Measurements from ENCODE around the gene FHIT. TPM values are rescaled to one million over a fixed set of nuclear protein-coding genes. Genes with fewer than 3 reads are reported as not detected.

The FHIT gene
- total RNA-seq, 1 donor from 2014 or later: 11.7 TPM

GRCh38 chr3:59714066-59714465 lies 1537.2 kb downstream of the FHIT start:
- Mint-ChIP-seq H3K27ac (no peak overlapping the region), H3K4me1 (ENCODE audit: unreplicated experiment) (no peaks in the 10 kb centered on the region), H3K36me3 (no peaks in the 10 kb centered on the region), H3K9me3 (peaks cover 5% of the 10 kb centered on the region), H3K4me3 (no peak overlapping the region), H3K27me3 (peaks cover 19% of the 10 kb centered on the region)
- DNase-seq (ENCODE audit: extremely low spot score, unreplicated experiment): no peak
- TF ChIP-seq, protein P1, sequence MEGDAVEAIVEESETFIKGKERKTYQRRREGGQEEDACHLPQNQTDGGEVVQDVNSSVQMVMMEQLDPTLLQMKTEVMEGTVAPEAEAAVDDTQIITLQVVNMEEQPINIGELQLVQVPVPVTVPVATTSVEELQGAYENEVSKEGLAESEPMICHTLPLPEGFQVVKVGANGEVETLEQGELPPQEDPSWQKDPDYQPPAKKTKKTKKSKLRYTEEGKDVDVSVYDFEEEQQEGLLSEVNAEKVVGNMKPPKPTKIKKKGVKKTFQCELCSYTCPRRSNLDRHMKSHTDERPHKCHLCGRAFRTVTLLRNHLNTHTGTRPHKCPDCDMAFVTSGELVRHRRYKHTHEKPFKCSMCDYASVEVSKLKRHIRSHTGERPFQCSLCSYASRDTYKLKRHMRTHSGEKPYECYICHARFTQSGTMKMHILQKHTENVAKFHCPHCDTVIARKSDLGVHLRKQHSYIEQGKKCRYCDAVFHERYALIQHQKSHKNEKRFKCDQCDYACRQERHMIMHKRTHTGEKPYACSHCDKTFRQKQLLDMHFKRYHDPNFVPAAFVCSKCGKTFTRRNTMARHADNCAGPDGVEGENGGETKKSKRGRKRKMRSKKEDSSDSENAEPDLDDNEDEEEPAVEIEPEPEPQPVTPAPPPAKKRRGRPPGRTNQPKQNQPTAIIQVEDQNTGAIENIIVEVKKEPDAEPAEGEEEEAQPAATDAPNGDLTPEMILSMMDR (conservative IDR thresholded peaks at IDR 0.05): no peak

DNA sequence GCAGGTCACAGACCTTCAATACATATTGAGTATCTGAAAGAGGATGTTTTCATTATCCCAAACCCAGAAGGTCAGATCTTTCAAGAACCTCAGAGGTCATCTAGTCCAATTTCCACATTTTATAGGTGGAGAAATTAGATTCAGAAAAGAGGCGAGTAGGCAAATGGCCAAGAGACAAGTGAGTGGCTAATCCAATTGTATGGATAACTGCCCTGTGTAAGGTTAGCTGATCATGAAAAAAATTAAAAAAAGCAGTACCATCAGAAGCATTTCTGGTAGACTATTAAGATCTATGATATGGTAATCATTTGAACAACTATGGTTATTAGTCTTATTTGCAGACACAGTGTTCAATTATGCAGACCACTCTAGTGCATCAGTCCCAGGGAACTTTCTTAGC lies 1540.7 kb downstream of the FHIT start:
- Mint-ChIP-seq H3K4me1 (ENCODE audit: unreplicated experiment) (no peaks in the 10 kb centered on the region), H3K4me3 (no peak overlapping the region), H3K36me3 (peaks cover 3% of the 10 kb centered on the region), H3K27ac (no peak overlapping the region), H3K27me3 (peaks cover 11% of the 10 kb centered on the region), H3K9me3 (peaks cover 5% of the 10 kb centered on the region)
- TF ChIP-seq, protein P1 (conservative IDR thresholded peaks at IDR 0.05): no peak
- no peak for DNase-seq (ENCODE audit: extremely low spot score, unreplicated experiment)

GRCh38 chr3:59709702-59710553 lies 1541.3 kb downstream of the FHIT start:
- Mint-ChIP-seq H3K4me3 (no peak overlapping the region), H3K27me3 (peaks cover 6% of the 10 kb centered on the region), H3K4me1 (ENCODE audit: unreplicated experiment) (no peaks in the 10 kb centered on the region), H3K9me3 (peaks cover 3% of the 10 kb centered on the region), H3K27ac (no peak overlapping the region), H3K36me3 (peaks cover 3% of the 10 kb centered on the region)
- DNase-seq (ENCODE audit: extremely low spot score, unreplicated experiment): no peak
- TF ChIP-seq, protein P1 (conservative IDR thresholded peaks at IDR 0.05): no peak

DNA sequence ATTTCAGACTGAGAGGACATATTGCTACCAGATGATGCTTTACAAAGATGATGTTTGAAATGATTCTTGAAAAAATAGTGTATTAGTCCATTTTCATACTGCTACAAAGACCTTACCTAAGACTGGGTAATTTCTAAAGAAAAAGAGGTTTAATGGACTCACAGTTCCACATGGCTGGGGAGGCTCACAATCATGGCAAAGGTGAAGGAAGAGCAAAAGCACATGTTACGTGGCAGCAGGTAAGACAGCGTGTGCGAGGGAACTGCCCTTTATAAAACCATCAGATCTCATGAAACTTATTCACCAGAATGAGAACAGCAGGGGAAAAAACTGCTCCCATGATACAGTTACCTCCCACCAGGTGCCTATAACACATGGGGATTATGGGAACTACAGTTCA lies 1543.0 kb downstream of the FHIT start:
- peaks cover 6% of the 10 kb centered on the region for H3K27me3 Mint-ChIP-seq
- TF ChIP-seq, protein P1 (conservative IDR thresholded peaks at IDR 0.05): no peak
- no peaks in the 10 kb centered on the region for H3K4me1 Mint-ChIP-seq (ENCODE audit: unreplicated experiment)
- H3K36me3 Mint-ChIP-seq: peaks cover 3% of the 10 kb centered on the region
- peaks cover 3% of the 10 kb centered on the region for H3K9me3 Mint-ChIP-seq
- no peak overlapping the region for H3K27ac Mint-ChIP-seq
- no peak for DNase-seq (ENCODE audit: extremely low spot score, unreplicated experiment)
- H3K4me3 Mint-ChIP-seq: no peak overlapping the region

GRCh38 chr3:59704292-59704691 lies 1547.0 kb downstream of the FHIT start:
- Mint-ChIP-seq H3K36me3 (peaks cover 3% of the 10 kb centered on the region), H3K27ac (no peak overlapping the region), H3K9me3 (peaks cover 3% of the 10 kb centered on the region), H3K4me3 (no peak overlapping the region), H3K27me3 (peaks cover 4% of the 10 kb centered on the region), H3K4me1 (ENCODE audit: unreplicated experiment) (no peaks in the 10 kb centered on the region)
- TF ChIP-seq, protein P1 (conservative IDR thresholded peaks at IDR 0.05): no peak
- no peak for DNase-seq (ENCODE audit: extremely low spot score, unreplicated experiment)
